ENCODE measurements around the gene DDA1.

DNA sequence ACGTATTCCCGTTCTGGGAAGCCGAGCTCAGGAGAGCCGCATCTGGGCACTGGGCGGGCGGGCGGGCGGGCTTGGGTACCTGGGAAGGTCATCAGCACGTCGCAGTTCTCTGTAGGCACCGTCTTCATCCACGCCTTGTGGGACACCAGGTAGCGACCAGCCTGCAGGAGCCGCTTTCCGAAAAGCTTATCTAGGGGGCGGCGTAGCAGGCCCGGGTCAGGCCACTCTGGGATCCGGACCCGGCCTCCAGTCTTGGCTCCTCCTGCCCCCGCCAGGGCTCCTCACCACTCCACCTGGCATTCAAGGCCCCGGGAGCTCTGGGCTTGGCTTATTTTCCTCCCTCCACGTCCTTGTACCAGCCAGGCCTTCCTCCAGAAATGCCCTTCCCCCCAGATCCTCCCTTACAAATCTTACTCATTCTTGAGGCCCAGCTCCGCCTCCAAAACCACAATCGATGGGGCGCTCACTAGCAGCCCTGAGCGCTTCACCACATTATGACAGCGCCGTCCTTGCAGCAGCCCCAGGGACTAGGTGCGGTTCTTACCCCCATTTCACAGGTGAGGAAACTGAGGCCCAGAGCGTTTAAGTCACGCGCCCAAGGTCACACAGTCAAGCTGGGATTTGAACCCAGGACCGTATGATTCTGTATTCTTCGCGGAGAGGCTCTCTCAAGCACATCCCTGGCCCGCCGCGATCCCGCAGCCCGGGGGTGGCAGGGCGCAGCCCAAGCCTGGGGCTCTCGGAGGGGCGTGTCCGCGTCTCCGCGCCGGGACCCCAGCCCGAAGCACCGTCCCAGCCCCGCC is 24.4 kb downstream of the DDA1 start:
- TF ChIP-seq GATA2 (IDR thresholded peaks at IDR 0.05; ENCODE audit: low read depth, low read length) (no peak), GATA3 (IDR thresholded peaks at IDR 0.05; ENCODE audit: low read depth, low read length) (no peak)
